Hepatocyte (in vitro differentiated cells): ENCODE data around the gene TEX48. TPM values are rescaled to one million over a fixed set of nuclear protein-coding genes. Genes with fewer than 3 reads are reported as not detected.

Experiments
- DNase-seq: peaks from one replicate; pipeline ENCODE4 v3.0.0-alpha.2; 2016; ENCODE audit warnings: low spot score
- H2AFZ ChIP-seq: fragments of 200-600 bp; sonication (generic); 2 replicates; pipeline ENCODE4 v1.6.0; 2016; ENCODE audit warnings: antibody characterized with exemption, mild to moderate bottlenecking
- H3K27ac ChIP-seq: fragments of 200-600 bp; sonication (generic); 2 replicates; pipeline ENCODE4 v1.5.1; 2016; ENCODE audit warnings: mild to moderate bottlenecking
- H3K27me3 ChIP-seq: fragments of 200-600 bp; sonication (generic); 2 replicates; pipeline ENCODE4 v1.6.1; 2016
- H3K36me3 ChIP-seq: fragments of 200-600 bp; sonication (generic); replicated peaks from 2 replicates; pipeline ENCODE4 v1.5.1; 2016; ENCODE audit warnings: low read depth; ENCODE audit not compliant: insufficient read depth
- H3K4me1 ChIP-seq: fragments of 200-600 bp; sonication (generic); 2 replicates; pipeline ENCODE4 v1.5.1; 2016; ENCODE audit warnings: mild to moderate bottlenecking, moderate library complexity; ENCODE audit not compliant: insufficient read depth
- H3K4me2 ChIP-seq: fragments of 200-600 bp; sonication (generic); 2 replicates; pipeline ENCODE4 v1.6.0; 2016
- H3K4me3 ChIP-seq: fragments of 200-600 bp; sonication (generic); 2 replicates; pipeline ENCODE4 v1.5.1; 2016; ENCODE audit warnings: mild to moderate bottlenecking
- H3K79me2 ChIP-seq: fragments of 200-600 bp; sonication (generic); 2 replicates; pipeline ENCODE4 v1.6.0; 2017; ENCODE audit warnings: mild to moderate bottlenecking
- H3K9me2 ChIP-seq: fragments of 200-600 bp; sonication (generic); replicated peaks from 2 replicates; pipeline ENCODE4 v1.6.0; 2017; ENCODE audit warnings: mild to moderate bottlenecking; ENCODE audit not compliant: insufficient read depth
- H3K9me3 ChIP-seq: fragments of 200-600 bp; sonication (generic); 2 replicates; pipeline ENCODE4 v1.5.1; 2016; ENCODE audit warnings: low read depth, mild to moderate bottlenecking
- H4K20me1 ChIP-seq: fragments of 200-600 bp; sonication (generic); 2 replicates; pipeline ENCODE4 v1.6.0; 2016; ENCODE audit warnings: mild to moderate bottlenecking; ENCODE audit not compliant: insufficient read depth, poor library complexity, severe bottlenecking
- EZH2 ChIP-seq: fragments of 200-600 bp; sonication (generic); IDR thresholded peaks from 2 replicates; pipeline ENCODE4 v1.6.1; 2016; ENCODE audit warnings: antibody characterized with exemption, mild to moderate bottlenecking, borderline replicate concordance
- EZH2phosphoT487 ChIP-seq: fragments of 200-600 bp; sonication (generic); IDR thresholded peaks from one replicate; pipeline ENCODE4 v1.6.1; 2018; ENCODE audit warnings: antibody characterized with exemption, mild to moderate bottlenecking, low read depth, moderate library complexity; ENCODE audit not compliant: unreplicated experiment, severe bottlenecking
- WGBS: methylation state at CpG from one replicate; pipeline ENCODE4 v1.1.6; 2016; ENCODE audit warnings: low lambda C conversion rate; ENCODE audit errors: missing lambda C conversion rate; 5-methylcytosine and 5-hydroxymethylcytosine counted together
- polyA plus RNA-seq: library from polyadenylated mRNA; unstranded; fragments of >200 nt; fragmentation: Nextera tagmentation; extraction: Ambion mirVana; gene quantifications from 2 replicates; pipeline ENCODE4 v1.2.1, GENCODE V29; 2016
- total RNA-seq: library from RNA; depleted of rRNA; stranded (reverse); fragments of >200 nt; gene quantifications from 2 replicates; pipeline ENCODE4 v1.2.3, GENCODE V29; 2014
- TF ChIP-seq, protein P1 (sequence below): fragments of 200-600 bp; sonication (generic); IDR thresholded peaks from 2 replicates; pipeline ENCODE4 v1.5.1; 2016; ENCODE audit warnings: antibody characterized with exemption, mild to moderate bottlenecking; ENCODE audit not compliant: poor library complexity

TEX48 gene
- total and polyA plus RNA-seq, 2 experiments from 2014 or later, result not detected

DNA sequence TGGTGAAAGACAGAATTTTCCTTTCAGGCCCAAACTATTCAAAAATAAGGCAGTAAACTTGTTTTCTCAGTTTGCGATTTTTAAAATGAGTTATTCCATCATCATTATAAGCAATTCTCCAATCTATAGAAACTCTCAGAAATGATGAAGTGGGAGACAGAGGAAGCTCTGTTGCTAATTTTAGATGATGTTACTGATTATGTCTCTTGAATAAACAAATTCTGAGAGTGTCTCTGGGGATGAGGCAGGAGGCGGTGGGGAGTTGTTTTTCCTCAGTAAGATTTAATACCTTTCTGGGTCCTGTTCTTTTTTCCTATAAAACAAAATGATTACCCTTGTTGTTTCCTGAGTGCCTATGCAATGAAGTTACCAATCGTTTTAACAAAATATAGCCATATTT lies 43.9 kb upstream of the TEX48 start:
- TF ChIP-seq, protein P1, sequence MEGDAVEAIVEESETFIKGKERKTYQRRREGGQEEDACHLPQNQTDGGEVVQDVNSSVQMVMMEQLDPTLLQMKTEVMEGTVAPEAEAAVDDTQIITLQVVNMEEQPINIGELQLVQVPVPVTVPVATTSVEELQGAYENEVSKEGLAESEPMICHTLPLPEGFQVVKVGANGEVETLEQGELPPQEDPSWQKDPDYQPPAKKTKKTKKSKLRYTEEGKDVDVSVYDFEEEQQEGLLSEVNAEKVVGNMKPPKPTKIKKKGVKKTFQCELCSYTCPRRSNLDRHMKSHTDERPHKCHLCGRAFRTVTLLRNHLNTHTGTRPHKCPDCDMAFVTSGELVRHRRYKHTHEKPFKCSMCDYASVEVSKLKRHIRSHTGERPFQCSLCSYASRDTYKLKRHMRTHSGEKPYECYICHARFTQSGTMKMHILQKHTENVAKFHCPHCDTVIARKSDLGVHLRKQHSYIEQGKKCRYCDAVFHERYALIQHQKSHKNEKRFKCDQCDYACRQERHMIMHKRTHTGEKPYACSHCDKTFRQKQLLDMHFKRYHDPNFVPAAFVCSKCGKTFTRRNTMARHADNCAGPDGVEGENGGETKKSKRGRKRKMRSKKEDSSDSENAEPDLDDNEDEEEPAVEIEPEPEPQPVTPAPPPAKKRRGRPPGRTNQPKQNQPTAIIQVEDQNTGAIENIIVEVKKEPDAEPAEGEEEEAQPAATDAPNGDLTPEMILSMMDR, result no peak
- TF ChIP-seq EZH2 (no peak), EZH2phosphoT487 (no peak)
- Histone ChIP-seq H3K36me3 (no peaks in the 10 kb centered on the region), H3K27ac (no peak overlapping the region), H2AFZ (no peak overlapping the region), H3K79me2 (no peaks in the 10 kb centered on the region), H3K4me1 (peaks cover 5% of the 10 kb centered on the region), H3K4me2 (no peak overlapping the region), H3K27me3 (no peaks in the 10 kb centered on the region), H3K9me3 (no peaks in the 10 kb centered on the region), H3K9me2 (no peaks in the 10 kb centered on the region), H4K20me1 (no peaks in the 10 kb centered on the region), H3K4me3 (no peak overlapping the region)
- DNase-seq, result no peak
- WGBS, result 71% methylated on average over 3 of the region's 3 CpGs

DNA sequence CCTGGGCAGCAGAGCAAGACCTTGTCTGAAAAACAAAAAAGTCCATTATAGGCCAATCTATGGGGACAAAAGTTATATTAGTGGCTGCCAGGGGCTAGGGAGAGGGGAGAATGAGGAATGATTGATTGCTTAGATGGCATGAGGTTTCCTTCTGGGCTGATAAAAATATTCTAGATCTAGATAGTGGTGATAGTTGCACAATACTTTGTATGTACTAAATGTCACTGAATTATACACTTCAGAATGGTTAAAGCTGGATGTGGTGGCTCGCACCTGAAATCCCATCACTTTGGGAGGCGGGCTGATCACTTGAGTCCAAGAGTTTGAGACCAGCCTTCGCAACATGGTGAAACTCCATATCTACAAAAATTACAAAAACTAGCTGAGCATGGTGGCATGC lies 42.8 kb upstream of the TEX48 start:
- no peak for DNase-seq
- H3K4me1 ChIP-seq, result peaks cover 5% of the 10 kb centered on the region
- H3K27ac ChIP-seq, result no peak overlapping the region
- no peak overlapping the region for H3K4me2 ChIP-seq
- H3K36me3 ChIP-seq, result no peaks in the 10 kb centered on the region
- no peak overlapping the region for H2AFZ ChIP-seq
- H3K79me2 ChIP-seq, result no peaks in the 10 kb centered on the region
- no peaks in the 10 kb centered on the region for H3K27me3 ChIP-seq
- no peak overlapping the region for H3K4me3 ChIP-seq
- H4K20me1 ChIP-seq, result no peaks in the 10 kb centered on the region
- no peak for TF ChIP-seq EZH2phosphoT487
- TF ChIP-seq, protein P1, result no peak
- TF ChIP-seq EZH2, result no peak
- no peaks in the 10 kb centered on the region for H3K9me3 ChIP-seq
- WGBS, result 97% methylated on average over 3 of the region's 3 CpGs
- H3K9me2 ChIP-seq, result no peaks in the 10 kb centered on the region

DNA sequence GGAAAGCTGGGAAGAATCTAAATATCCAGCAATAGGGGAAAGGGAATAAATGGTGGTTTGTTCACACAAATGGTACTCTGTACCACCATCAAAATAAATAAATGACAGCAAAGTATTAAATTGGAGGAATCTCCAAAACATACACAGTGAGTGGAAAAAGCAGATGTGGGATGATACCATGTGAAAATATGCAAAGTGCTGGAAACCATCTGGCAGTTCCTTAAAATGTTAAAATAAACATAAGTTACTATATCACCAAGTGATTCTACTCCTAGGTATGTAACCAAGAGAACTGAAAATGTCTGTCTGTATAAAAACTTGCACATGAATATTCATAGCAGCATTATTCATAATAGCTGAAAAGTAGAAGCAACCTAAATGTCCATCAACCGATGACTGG lies 41.9 kb upstream of the TEX48 start:
- Histone ChIP-seq H3K27me3 (no peaks in the 10 kb centered on the region), H4K20me1 (no peaks in the 10 kb centered on the region), H3K27ac (no peak overlapping the region), H3K4me2 (no peak overlapping the region), H3K36me3 (no peaks in the 10 kb centered on the region), H3K4me1 (peaks cover 5% of the 10 kb centered on the region), H3K79me2 (no peaks in the 10 kb centered on the region), H3K9me2 (no peaks in the 10 kb centered on the region), H3K4me3 (no peak overlapping the region), H2AFZ (no peak overlapping the region), H3K9me3 (no peaks in the 10 kb centered on the region)
- DNase-seq, result no peak
- TF ChIP-seq EZH2phosphoT487 (no peak), EZH2 (no peak)
- TF ChIP-seq, protein P1, result no peak
- 96% methylated on average over 1 of the region's 1 CpG for WGBS
